ENCODE measurements around the gene ESCO1.

DNA sequence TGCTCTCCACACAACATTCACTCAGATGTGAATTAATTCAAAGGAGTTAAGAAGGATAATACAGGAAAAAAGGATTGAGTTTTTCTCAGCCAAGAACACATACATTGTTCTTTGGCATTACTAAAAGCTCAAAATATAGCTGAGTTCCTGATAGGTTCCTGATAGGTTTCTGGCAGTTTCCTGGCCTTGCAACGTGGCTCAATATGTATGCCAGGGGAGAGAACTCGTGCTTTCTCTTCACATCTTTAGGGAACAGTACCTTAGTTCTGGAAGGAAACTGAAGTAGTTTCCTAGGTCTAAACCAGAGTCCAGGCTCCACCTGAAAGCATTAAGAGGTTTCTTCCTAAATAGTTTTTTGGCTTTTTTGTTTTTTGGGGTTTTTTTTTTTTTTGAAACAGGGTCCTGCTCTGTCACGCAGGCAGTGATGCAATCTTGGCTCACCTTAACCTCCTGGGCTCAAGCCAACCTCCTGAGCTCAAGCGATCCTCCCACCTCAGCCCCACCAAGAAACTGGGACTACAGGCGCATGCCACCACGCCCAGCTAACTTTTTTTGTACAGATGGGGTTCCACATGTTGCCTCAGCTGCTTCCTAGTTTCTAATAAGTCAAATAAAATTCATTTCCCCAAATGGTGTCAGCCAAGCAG lies 42.8 kb downstream of the ESCO1 start:
- TF ChIP-seq, protein P1, sequence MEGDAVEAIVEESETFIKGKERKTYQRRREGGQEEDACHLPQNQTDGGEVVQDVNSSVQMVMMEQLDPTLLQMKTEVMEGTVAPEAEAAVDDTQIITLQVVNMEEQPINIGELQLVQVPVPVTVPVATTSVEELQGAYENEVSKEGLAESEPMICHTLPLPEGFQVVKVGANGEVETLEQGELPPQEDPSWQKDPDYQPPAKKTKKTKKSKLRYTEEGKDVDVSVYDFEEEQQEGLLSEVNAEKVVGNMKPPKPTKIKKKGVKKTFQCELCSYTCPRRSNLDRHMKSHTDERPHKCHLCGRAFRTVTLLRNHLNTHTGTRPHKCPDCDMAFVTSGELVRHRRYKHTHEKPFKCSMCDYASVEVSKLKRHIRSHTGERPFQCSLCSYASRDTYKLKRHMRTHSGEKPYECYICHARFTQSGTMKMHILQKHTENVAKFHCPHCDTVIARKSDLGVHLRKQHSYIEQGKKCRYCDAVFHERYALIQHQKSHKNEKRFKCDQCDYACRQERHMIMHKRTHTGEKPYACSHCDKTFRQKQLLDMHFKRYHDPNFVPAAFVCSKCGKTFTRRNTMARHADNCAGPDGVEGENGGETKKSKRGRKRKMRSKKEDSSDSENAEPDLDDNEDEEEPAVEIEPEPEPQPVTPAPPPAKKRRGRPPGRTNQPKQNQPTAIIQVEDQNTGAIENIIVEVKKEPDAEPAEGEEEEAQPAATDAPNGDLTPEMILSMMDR (IDR thresholded peaks at IDR 0.05) = no peak
- no peak for TF ChIP-seq POLR2A (IDR thresholded peaks at IDR 0.05)
